ENCODE data around the gene NTF3.
A peak's percentile ranks its signal among the peaks of the same experiment; 100 is the strongest.

The NTF3 gene

DNA sequence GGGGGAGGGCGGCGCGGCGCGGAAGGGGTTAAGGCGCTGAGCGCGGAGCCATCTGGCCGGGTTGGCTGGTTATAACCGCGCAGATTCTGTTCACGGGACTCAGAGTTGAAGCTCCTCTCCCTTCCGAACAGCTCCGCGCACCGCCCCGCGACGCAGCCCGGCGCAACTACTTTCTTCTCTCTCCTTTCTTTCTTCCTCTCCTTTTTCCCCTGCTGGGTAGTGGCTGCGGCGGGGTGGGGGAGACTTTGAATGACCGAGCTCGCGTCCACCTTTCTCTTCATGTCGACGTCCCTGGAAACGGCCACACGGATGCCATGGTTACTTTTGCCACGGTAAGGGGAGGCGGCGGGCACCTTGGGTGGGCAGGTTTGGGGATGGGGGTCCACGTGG lies at the start of gene NTF3:
Gene NTF3, plus strand, starts transcription at position 98 of the 390 bp plus-strand sequence. Its CDS starts 217 bp downstream, at position 315.
- DNase-seq (ENCODE audit: insufficient read length, low spot score) (no peak), FAIRE-seq (no peak)

DNA sequence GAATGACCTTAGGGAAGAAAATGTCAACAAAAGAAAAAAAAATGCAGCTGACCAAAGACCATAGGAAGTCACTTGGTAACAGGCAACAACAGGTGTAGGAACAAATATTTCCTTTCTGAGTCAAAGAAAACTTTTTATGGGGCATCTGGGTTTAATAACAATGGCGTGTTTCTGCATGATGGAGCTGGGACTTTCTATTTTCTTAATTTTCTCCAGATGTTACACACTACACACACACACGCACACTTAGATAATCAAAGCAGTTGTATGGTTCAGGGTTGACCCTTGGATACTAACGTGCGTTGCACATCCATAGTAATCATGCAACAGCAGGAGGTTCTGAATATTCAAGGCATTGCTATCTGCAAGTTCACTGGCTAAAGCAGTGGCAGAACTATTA lies 47.9 kb upstream of the NTF3 start:
- DNase-seq (ENCODE audit: insufficient read length, low spot score) (no peak), FAIRE-seq (no peak)

DNA sequence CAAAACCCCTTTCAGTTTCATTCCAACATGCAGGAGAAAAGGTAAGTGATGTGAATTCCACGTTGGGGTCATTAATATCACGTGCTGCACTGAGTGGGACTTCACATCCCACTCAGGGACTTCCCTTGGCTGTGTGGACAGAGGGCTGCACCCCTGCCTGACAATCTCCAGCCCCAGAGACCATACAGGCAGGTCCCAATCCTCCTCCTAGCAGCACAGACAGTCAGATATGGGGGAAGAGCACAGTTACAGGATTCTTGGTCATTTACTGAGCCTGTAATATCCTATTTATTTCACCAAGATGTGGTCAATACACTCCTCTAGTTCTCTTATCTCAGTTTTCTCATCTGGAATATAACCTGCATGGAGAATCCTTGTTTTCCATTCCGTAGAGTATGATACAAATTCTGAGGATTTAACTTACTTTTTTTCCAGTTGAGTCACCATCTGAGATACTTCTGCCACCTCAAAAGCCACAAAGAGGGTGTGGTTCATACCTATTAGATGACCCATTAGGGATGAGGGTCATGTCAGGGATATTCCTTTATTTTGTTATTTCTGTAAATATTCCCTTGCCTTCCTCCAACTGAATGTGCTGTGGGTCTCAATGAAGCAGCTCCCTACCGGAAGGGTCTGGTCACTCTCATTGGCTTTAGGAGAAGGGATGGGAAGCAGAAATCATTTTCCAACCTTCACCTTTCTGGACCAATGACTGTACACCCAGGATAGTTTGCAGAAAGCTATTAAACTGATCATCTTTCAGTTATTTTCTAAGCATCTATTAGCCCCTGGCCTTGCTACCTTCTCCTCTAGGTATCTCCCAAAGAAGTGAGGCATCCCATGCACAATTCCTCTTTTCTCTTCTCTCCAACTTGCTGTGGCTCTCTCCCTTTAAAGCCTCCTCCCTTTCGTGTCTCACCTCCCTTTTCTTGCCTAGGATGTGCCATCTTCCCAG lies 43.0 kb upstream of the NTF3 start:
- FAIRE-seq (no peak), DNase-seq (ENCODE audit: insufficient read length, low spot score) (no peak)

DNA sequence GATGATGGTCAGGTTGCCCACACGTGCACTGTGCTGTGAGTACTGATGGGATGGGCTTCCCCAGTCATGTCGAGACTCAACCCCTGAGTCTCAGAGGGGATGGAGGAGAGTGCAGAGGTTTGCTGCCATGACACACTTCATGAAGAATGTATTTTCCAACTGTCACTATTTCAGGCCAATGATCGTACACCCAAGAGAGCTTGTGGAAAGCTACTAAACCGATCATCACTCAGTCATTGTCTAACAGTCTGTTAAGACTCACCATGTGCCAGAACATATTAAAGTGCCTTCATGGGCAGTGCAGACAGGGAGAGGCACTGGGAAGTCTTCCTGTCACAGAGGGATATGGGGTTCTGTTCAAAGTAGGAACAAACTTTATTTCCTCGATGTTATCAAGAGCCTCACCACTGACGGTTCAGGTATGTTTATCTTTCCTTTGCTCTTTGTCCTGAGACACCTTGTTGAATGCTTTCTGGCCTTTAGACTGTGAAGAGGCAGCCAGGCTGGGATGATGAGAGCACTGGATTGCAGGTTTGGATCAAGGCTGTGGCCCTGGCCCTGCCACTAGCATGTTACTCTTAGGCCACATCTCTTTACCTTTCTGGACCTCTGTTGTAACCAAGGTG lies 41.6 kb upstream of the NTF3 start:
- FAIRE-seq = no peak
- no peak for DNase-seq (ENCODE audit: insufficient read length, low spot score)

DNA sequence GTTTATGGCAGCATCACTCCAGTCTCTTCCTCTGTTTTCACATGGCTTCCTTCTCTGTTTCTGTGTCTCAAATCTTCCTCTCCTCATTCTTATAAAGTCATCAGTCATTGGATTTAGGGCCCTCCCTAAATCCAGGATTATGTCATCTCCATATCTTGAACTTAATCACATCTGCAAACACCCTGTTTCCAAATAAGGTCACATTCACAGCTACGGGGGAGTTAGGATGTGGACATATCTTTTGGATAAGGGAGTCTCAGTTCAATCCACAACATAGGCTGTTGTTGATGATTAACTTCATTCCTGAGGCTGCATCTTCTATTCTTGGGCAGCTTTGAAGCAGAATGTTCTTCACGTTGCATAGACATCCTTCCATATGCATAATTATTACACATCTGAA lies 40.3 kb upstream of the NTF3 start:
- DNase-seq (ENCODE audit: insufficient read length, low spot score) (no peak), FAIRE-seq (no peak)

DNA sequence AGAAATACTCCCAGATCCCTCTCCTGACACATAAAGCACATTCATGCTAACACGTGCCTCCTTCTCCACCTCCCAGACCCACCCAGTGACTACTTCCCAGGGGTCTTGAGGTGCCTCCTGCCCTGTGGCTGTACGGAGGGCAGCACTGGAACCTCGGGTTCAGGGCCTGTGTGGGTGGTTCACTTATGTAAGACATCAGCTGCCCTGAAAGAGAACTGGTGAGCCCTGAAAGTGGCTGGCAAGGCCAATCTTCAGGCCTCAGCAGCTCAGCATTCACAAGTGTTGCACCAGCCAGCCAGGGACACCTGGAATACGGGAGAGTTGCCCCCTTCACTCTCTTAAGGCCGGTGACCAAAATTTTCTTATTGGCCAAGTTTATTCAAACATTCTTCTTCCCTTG lies 38.9 kb upstream of the NTF3 start:
- FAIRE-seq = no peak

DNA sequence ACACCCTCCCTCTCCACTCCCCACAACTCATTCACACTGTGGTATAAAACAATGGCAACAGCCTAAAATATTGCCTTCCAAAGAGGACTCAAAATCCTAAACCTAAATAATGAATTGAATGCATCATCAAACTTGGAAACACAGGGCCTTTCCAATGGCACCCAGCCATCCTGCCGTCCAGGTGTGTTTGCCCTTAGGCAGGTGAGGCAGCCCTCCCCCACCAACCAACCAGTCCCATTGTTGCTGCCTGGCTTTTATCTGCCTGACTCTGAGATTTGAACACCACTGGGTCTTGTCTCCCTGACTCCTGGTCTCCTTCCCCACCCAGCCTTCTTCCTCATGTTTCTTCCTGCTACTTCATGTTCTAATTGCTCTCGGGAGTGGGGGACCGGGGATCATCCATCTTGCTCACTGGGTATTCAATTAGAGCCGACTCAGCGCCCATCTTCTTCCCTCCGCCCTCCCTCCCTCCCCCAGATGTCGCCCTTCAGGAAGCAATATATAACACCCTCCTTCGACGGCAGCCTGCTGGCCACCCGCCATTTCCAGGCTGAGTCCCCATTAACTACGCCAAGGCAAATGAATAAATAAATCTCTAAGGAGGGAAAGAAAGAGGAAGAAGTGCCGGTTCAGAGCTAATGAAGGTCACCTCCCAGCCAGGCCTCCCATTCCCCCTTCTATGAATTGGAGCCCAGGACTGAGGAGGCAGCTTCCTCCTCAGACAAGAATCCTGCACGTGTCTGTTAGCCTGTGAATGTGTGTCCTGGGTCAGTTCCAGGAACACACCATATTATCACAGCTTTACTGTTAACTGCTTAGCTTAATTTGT lies 36.3 kb upstream of the NTF3 start:
- no peak for DNase-seq (ENCODE audit: insufficient read length, low spot score)
- no peak for FAIRE-seq

More for the DNA sequence above, 38.9 kb upstream of the NTF3 start:
- DNase-seq (ENCODE audit: insufficient read length, low spot score) = no peak

DNA sequence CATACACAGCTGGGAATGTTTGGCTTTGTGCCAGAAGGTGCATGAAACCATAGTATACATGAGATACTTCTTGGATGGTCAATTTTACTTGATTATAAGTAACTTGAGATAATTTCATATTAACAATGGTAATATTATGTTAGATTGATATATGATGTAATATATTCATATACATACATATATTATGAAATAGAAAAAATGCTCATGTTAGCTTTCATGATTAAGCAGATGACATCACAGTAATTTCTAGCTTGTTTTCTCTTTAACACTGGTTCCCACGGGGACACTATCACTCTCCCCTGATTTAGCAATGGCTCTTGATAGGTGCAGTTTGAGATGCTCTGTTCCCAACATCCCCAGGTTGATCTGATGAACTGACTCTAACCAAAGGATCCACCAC lies 35.4 kb upstream of the NTF3 start:
- no peak for FAIRE-seq
- DNase-seq (ENCODE audit: insufficient read length, low spot score) = no peak

DNA sequence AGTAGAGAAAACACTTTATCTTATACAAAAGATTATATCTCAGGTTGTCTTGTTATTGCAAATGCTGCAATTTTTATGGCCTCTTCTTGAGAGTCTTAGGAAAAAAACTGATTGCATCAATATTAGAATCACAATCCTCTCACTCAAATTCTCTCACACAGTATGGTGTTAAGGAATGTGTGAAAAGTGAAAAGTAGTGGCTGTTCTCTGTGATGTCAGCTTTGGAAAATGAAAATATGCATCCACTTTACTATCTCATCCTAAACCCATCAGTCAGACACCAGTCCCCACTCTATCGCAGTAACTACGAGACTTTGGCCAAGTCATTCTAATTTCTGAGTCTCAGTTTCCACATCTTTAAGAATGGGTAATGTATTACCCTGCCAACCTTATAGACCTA lies 32.6 kb upstream of the NTF3 start:
- FAIRE-seq = no peak
- DNase-seq (ENCODE audit: insufficient read length, low spot score) = no peak

DNA sequence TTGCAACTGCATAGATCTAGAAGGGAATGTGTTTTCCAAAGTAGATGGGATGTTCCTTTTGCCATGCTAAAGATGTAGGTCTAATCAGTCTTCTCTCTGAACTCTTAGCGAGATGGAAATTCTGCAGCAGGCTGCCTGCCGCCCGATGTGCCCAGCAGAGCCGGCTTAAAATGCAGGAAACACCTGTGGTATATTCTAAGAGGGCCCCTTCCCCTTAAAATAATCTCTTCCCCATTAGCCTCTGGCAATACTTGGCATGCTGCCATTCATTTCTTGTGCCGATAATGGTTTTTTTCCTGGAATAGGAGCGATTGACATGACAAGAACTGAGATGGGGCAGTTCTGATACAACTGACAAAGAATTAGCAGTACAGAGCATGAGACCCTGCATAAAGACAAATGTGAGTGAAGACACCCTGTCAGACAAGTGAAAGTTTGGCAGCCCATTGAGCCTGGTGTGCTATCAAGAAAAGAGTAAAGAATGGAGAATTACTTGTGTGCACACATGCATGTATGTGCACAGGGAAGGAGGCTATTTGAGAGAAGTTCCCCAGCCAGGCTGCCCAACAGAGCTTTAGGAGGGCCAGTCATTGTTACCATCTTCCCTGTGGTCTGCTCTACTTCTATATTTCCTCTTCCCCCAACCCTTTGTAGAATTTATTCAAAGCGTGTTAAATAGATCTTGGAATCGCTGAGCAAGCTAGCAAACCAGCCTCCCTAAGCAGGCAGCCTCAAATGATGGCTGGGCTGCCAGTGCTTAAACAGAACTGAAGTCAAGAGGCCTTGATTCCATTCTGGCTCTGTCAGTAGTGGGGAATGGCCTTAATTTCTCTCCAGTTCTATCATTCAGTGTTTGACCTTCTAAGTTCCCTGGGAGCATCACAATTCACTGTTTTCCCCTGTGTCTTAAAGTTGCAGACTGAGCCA lies 29.6 kb upstream of the NTF3 start:
- DNase-seq (ENCODE audit: insufficient read length, low spot score) = no peak
- no peak for FAIRE-seq

DNA sequence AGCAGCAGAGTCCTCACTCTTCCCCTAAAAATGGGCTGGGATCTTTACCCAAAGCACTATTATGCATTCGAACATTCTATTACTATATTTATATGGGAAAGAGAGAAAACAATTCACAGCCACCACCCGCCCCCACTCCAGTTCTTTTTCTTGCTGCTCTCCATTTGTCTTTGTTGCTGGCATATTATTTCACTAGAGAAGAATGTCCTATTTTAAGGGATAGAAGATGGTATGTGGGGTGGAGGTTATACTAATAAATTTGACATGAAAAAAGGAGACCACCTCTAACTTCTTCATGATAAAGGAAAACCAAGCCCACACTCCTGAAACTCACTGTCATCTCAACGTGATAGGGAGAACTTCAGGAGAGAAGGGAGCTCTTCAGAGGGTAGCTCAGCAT lies 28.5 kb upstream of the NTF3 start:
- no peak for DNase-seq (ENCODE audit: insufficient read length, low spot score)
- no peak for FAIRE-seq

DNA sequence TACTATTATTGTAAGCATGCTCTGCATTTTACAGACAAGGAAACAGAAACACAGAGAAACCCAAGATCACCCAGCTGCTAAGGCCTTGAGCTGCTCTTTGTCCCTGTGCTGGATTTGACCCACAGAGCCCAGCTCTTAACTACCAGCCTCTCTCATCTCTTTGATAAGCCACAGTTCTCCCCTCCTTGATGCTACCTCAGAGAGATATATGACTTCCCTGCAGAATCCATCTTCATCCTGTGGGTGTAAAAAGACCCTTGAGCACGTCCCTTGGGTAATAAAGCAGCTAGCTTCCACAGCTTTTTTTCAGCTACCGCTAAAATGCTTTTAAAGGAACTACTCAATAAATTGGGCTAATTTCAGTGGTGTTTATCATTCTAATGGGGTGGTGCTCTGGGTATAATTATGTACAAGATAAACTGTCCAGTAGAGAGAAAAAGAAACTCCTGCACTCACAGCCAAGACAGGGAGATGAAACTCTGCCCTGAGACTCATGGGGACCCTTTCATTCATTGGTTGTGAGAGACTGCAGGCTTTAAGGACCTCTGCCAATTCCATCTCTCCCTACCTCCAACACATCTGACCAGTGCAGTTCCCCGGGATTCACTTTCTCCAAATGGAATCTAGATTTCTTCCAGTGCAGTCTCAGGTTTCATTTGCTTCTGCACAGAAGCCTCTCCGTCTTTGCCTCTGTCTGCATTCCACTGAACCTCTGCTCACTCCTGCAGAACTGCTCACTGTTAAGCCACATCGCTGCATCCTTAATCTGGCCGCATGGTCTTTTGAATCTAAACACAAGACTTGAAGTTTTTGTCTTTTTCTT lies 24.7 kb upstream of the NTF3 start:
- no peak for FAIRE-seq
- no peak for DNase-seq (ENCODE audit: insufficient read length, low spot score)

DNA sequence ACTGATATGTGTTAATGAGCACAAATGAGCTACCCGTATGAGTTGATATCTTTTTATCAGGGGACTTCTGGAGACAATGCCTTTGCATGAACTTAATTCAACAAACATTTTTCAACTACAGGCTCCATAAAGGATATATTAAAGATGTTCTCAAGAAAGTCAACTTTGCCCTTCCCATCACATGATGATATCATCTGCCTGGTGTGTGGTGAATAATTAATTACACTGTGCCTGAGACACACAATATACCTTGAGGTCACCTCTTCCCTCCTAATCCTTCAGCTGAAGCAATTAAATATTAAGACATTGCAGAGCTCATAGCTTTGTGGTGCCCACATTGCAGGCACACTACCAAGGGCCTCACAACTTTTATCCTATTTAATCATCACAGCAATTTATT lies 22.3 kb upstream of the NTF3 start:
- DNase-seq (ENCODE audit: insufficient read length, low spot score) (no peak), FAIRE-seq (no peak)

DNA sequence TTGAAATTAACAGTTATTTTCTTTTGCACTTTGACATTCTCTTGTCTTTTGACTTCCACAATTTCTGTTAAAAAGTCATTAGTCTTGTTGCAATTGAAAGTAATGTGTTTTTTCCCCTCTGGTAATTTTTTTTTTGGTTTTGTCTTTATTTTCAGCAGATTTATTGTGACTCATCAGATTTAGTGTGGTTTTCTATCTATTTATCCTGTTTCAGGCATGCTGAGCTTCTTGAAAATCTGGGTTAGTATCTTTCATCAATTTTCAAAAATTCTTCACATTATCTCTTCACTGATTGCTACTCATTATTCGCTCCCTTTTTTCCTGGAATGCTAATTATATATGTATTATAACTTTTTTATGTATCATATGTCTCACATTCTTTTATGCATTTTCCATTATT lies 15.3 kb upstream of the NTF3 start:
- no peak for DNase-seq (ENCODE audit: insufficient read length, low spot score)
- FAIRE-seq = no peak

DNA sequence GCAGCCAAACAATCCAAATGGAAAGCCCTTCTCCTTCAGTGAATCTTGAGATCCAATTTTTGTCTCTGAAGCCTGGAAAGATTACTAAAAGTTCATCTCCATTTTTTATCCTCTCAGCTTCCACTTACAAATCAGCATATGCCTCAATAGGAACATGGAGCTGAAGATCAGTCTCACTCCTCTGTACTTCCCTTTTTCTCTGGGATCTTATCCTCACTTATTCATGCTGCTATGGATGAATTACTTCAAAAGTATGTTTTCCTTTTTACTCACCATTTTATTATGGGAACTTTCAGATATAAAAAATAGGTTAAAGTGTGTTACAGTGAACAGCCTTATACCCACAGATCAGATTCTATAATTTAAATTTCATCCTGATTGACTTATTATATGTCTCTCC lies 14.4 kb upstream of the NTF3 start:
- FAIRE-seq = no peak
- no peak for DNase-seq (ENCODE audit: insufficient read length, low spot score)

DNA sequence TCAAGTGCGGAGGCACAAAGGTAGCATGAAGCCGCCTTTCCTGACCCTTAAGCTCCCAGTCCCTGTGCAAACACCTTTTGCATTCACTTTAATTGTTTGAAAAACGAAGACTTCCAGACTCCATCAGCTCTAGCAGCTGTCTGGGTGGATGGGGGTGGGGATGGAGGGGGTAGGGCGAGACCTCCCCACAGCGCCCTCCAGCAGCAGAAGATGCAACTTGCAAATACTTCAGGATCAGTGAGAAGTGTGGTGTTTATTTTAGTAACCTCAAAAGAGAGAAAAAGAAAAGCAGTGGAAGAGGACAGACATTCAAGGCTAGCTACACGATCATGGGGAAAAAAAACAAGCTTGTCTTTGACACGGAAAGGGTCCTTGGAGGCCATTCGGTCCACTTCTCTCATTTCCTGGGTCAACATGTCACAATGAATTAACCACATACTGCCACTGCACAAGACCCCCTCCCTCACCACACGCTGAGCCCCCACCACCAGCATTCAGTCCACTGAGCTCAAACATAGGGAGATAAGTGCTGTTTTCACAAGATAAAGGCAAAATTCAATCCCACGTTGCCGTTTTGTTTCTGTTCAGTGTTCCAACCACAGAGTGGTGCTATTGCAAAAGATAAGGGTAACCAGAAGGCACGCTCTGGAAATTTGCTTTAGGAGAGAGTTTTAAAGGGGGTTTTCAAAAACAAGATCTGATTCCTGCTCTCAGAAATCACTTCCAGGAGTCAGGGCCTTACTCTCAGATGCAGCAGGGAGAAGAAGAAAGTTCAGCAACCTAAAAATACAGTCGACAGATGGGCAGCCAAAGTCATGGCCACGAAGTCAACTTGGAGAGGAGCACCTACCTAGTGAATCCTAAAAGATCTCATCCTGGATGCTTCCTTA lies 3.3 kb upstream of the NTF3 start:
- peak; percentile 51 for FAIRE-seq
- no peak for DNase-seq (ENCODE audit: insufficient read length, low spot score)

DNA sequence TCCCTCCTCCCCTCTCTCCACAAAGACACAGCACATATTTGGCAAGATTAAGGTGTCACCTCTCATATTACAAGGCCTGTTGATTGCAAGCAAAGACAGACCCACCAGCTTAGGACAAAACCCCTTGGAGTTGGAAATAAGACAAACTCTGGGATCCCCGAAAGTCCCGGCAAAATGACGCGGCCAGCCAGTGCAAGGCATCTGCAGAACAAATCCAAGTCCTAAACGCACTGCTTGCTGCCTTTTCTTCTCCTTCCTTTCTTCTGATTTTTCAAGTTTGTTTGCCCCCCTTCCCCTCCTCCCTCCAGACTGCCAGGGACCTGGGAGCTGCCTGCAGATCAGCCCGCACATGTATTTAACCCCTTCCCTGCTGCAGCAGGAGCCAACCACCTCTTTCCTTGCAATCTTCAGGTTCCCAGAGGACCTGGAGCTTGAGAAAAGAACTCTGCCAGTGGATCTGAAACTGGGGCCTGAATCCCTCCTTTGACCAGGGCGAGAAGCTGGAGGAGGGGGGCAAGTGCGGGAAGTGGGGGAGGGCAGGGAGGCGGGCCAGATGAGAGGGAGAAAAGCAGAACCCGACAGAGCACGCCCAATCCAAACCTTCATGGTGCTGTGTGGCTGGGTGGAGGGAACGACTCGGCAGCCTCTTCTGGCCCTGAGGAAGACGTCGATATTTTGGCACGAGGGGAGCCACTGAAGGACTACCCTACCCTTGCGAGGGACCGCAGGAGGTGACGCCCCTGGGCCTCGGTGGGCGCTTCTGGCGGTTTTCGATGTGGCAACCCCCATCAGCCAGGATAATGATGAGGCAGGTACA lies 2.0 kb upstream of the NTF3 start:
- DNase-seq (ENCODE audit: insufficient read length, low spot score) = no peak
- FAIRE-seq = no peak

Measured in HTR-8/SVneo (cell line).